GM23248 (cell line): ENCODE measurements around the gene AGO4.

Experiments used
- EZH2 ChIP-seq: fragments of 200-600 bp; sonication (generic); IDR thresholded peaks from 2 replicates; pipeline ENCODE4 v1.6.1; 2018; ENCODE audit warnings: antibody characterized with exemption, mild to moderate bottlenecking; ENCODE audit not compliant: insufficient read depth, poor library complexity, severe bottlenecking
- EZH2phosphoT487 ChIP-seq: fragments of 200-600 bp; sonication (generic); IDR thresholded peaks from 2 replicates; pipeline ENCODE4 v1.6.1; 2018; ENCODE audit warnings: antibody characterized with exemption, moderate library complexity, mild to moderate bottlenecking, low read depth; ENCODE audit not compliant: insufficient read depth

DNA sequence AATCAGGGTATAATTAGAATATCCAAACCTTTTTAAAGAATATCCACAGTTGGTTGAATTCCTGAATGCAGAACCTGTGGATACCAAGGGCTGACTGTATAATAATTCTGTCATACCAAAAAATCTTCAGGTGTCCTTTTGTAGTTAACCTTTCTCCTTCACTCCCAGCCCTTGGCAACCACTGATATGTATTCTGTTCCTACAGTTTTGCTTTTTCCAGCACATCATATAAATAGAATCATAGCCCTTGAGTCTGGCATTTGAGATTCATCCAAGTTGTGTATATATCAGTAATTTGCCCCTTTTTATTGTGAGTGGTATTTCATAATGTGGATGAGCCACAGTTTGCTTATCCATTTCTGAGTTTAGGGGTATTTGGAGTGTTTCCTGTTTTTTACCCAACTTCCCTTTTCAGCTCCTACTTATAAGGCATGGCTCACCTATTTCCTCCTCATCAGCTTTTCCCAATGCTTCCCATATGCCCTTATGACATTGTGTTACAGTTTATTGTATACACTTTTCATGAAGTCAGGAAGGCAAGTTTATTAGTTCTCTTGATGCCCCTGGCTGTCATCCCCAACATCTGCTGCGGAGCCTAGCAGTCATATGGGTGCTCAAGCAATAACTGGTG, 40.2 kb downstream of the AGO4 start:
- no peak for TF ChIP-seq EZH2
- no peak for TF ChIP-seq EZH2phosphoT487
